ENCODE measurements around the gene PATL2.

The PATL2 gene

DNA sequence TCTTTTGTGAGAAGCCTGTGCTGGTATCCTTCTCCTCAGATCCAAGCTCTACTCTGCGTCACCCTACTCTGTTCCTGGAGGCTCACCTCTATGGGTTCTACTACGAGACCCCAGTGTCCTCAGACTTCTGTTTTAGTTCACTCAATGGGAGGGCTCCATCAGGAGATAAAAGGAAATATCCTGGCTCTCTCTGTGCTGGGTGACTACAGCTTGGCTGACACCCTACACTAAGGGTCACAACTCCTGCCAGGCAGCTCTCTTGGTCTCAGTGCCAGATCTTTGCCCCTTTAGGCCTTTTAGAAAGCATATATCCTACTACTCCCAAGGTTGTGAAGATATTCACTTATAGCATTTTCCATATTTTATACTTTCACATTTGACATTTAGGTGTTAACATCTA is 94.1 kb downstream of the PATL2 start:
- no peak for TF ChIP-seq ZFX (IDR thresholded peaks at IDR 0.05)
- TF ChIP-seq, protein P1, sequence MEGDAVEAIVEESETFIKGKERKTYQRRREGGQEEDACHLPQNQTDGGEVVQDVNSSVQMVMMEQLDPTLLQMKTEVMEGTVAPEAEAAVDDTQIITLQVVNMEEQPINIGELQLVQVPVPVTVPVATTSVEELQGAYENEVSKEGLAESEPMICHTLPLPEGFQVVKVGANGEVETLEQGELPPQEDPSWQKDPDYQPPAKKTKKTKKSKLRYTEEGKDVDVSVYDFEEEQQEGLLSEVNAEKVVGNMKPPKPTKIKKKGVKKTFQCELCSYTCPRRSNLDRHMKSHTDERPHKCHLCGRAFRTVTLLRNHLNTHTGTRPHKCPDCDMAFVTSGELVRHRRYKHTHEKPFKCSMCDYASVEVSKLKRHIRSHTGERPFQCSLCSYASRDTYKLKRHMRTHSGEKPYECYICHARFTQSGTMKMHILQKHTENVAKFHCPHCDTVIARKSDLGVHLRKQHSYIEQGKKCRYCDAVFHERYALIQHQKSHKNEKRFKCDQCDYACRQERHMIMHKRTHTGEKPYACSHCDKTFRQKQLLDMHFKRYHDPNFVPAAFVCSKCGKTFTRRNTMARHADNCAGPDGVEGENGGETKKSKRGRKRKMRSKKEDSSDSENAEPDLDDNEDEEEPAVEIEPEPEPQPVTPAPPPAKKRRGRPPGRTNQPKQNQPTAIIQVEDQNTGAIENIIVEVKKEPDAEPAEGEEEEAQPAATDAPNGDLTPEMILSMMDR (conservative IDR thresholded peaks at IDR 0.05): no peak
- H3K27ac ChIP-seq: no peak overlapping the region
